ENCODE results near the gene OPN1LW. TPM values are rescaled to one million over a fixed set of nuclear protein-coding genes. Genes with fewer than 3 reads are reported as not detected.

Gene OPN1LW
- polyA plus RNA-seq, 4 donors: not detected

DNA sequence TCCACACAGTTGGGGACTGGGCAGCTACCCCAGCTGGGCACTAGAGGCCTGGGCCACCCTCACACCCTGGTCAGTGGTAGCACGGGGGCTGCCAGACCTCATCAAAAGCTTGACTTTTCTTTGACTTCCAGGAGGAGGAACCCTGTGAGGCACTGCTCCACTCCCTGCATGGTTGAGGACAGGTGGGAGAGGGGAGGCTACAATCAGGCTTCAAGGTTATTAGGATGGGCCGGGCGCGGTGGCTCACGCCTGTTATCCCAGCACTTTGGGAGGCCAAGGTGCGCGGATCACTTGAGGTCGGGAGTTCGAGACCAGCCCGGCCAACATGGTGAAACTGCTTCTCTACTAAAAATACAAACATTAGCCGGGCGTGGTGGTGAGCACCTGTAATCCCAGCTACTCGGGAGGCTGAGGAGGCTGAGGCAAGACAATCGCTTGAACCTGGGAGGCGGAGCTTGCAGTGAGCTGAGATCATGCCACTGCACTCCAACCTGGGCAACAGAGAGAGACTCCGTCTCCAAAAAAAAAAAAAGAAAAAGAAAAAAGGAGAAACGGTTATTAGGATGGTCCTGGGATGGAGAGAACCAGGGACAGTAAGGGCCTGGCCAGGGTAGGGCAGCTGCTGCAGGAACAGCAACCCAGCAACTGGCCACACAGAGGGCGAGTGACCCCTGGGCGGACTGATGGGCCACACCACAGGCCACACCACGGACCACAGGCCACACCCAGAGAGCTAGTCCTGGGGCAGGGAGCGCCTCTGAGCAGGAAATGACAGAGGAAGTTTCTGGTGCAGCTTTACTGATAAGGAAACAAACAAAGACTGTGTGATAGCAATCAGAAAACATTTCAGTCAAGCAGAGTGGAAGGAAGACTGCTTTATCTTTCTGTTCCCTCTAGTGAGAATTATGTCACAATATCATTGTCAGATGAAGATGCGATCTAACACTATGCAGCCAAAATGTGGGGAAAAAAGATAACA, 20.5 kb upstream of the OPN1LW start:
- no peak for FAIRE-seq

GRCh38 chrX:154125391-154126040, 18.5 kb upstream of the OPN1LW start:
- WGBS, 3 donors: 79 to 87% (median 84%) methylated on average over 15 to 30 of the region's 30 CpGs
- FAIRE-seq (no peak), DNase-seq (no peak)
- Histone ChIP-seq H3K9me3 (ENCODE audit: control insufficient read depth in 2 of 2, insufficient read depth in 1 of 2, low read depth in 1 of 2, low read length in 1 of 2) (no peaks in the 10 kb centered on the region), H3K27me3 (ENCODE audit: control insufficient read depth in 3 of 3, insufficient read depth in 3 of 3, low read length in 3 of 3) (no peaks in the 10 kb centered on the region), H3K36me3 (ENCODE audit: control insufficient read depth in 3 of 3, insufficient read depth in 2 of 3, low read depth in 1 of 3, low read length in 3 of 3) (no peaks in the 10 kb centered on the region), H3K4me1 (ENCODE audit: control insufficient read depth in 3 of 3, insufficient read depth in 2 of 3, low read depth in 1 of 3, low read length in 2 of 3) (no peaks in the 10 kb centered on the region), H3K27ac (ENCODE audit: low read depth in 1 of 3, low read length in 2 of 3) (no peak overlapping the region), H3K4me3 (ENCODE audit: low read depth in 1 of 3, low read length in 3 of 3) (no peak overlapping the region)

More for the DNA sequence above, 20.5 kb upstream of the OPN1LW start:
- no peaks in the 10 kb centered on the region for H3K4me1 ChIP-seq (ENCODE audit: control insufficient read depth in 3 of 3, insufficient read depth in 2 of 3, low read depth in 1 of 3, low read length in 2 of 3)
- H3K27ac ChIP-seq (ENCODE audit: low read depth in 1 of 3, low read length in 2 of 3): no peak overlapping the region
- peak; percentile 18 to 39 for DNase-seq
- no peaks in the 10 kb centered on the region for H3K36me3 ChIP-seq (ENCODE audit: control insufficient read depth in 3 of 3, insufficient read depth in 2 of 3, low read depth in 1 of 3, low read length in 3 of 3)
- 63 to 74% (median 71%) methylated on average over 21 to 22 of the region's 22 CpGs for WGBS, 3 donors
- no peaks in the 10 kb centered on the region for H3K27me3 ChIP-seq (ENCODE audit: control insufficient read depth in 3 of 3, insufficient read depth in 3 of 3, low read length in 3 of 3)
- no peak overlapping the region for H3K4me3 ChIP-seq (ENCODE audit: low read depth in 1 of 3, low read length in 3 of 3)
- H3K9me3 ChIP-seq (ENCODE audit: control insufficient read depth in 2 of 2, insufficient read depth in 1 of 2, low read depth in 1 of 2, low read length in 1 of 2): no peaks in the 10 kb centered on the region

GRCh38 chrX:154126101-154126500, 17.9 kb upstream of the OPN1LW start:
- H3K9me3 ChIP-seq (ENCODE audit: control insufficient read depth in 2 of 2, insufficient read depth in 1 of 2, low read depth in 1 of 2, low read length in 1 of 2): no peaks in the 10 kb centered on the region
- no peak overlapping the region for H3K4me3 ChIP-seq (ENCODE audit: low read depth in 1 of 3, low read length in 3 of 3)
- FAIRE-seq: no peak
- no peak overlapping the region for H3K27ac ChIP-seq (ENCODE audit: low read depth in 1 of 3, low read length in 2 of 3)
- WGBS, 3 donors: 94 to 95% (median 94%) methylated on average over 11 of the region's 11 CpGs
- no peak for DNase-seq
- no peaks in the 10 kb centered on the region for H3K27me3 ChIP-seq (ENCODE audit: control insufficient read depth in 3 of 3, insufficient read depth in 3 of 3, low read length in 3 of 3)
- no peaks in the 10 kb centered on the region for H3K4me1 ChIP-seq (ENCODE audit: control insufficient read depth in 3 of 3, insufficient read depth in 2 of 3, low read depth in 1 of 3, low read length in 2 of 3)
- H3K36me3 ChIP-seq (ENCODE audit: control insufficient read depth in 3 of 3, insufficient read depth in 2 of 3, low read depth in 1 of 3, low read length in 3 of 3): no peaks in the 10 kb centered on the region

DNA sequence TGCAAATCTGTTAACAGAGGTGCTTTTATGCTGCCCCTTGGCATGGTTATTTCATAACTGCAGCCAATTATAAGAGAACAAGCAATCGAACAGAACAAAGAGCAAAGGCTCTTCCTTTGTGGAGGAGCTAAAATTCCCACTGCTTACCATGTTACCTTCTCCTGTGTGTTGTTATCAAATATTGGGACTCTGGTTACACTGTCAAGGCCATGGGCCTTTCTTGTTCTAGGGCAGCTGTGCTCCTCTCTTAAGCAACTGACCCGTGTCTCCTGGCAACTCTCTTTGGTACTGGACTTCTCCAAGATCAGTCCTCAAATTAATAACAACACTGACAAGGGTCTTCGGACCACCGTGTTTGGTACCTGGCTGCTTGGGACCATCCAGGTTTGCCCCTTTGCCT, 12.1 kb upstream of the OPN1LW start:
- Histone ChIP-seq H3K27ac (ENCODE audit: low read depth in 1 of 3, low read length in 2 of 3) (no peak overlapping the region), H3K27me3 (ENCODE audit: control insufficient read depth in 3 of 3, insufficient read depth in 3 of 3, low read length in 3 of 3) (no peaks in the 10 kb centered on the region), H3K9me3 (ENCODE audit: control insufficient read depth in 2 of 2, insufficient read depth in 1 of 2, low read depth in 1 of 2, low read length in 1 of 2) (no peaks in the 10 kb centered on the region), H3K4me1 (ENCODE audit: control insufficient read depth in 3 of 3, insufficient read depth in 2 of 3, low read depth in 1 of 3, low read length in 2 of 3) (no peaks in the 10 kb centered on the region), H3K4me3 (ENCODE audit: low read depth in 1 of 3, low read length in 3 of 3) (no peak overlapping the region), H3K36me3 (ENCODE audit: control insufficient read depth in 3 of 3, insufficient read depth in 2 of 3, low read depth in 1 of 3, low read length in 3 of 3) (no peaks in the 10 kb centered on the region)
- DNase-seq (no peak), FAIRE-seq (no peak)
- WGBS, 3 donors: 59 to 79% (median 61%) methylated on average over 4 of the region's 4 CpGs

GRCh38 chrX:154132366-154132765, 11.7 kb upstream of the OPN1LW start:
- Histone ChIP-seq H3K36me3 (ENCODE audit: control insufficient read depth in 3 of 3, insufficient read depth in 2 of 3, low read depth in 1 of 3, low read length in 3 of 3) (no peaks in the 10 kb centered on the region), H3K4me1 (ENCODE audit: control insufficient read depth in 3 of 3, insufficient read depth in 2 of 3, low read depth in 1 of 3, low read length in 2 of 3) (no peaks in the 10 kb centered on the region), H3K27me3 (ENCODE audit: control insufficient read depth in 3 of 3, insufficient read depth in 3 of 3, low read length in 3 of 3) (no peaks in the 10 kb centered on the region), H3K4me3 (ENCODE audit: low read depth in 1 of 3, low read length in 3 of 3) (no peak overlapping the region), H3K9me3 (ENCODE audit: control insufficient read depth in 2 of 2, insufficient read depth in 1 of 2, low read depth in 1 of 2, low read length in 1 of 2) (no peaks in the 10 kb centered on the region), H3K27ac (ENCODE audit: low read depth in 1 of 3, low read length in 2 of 3) (no peak overlapping the region)
- 87 to 93% (median 93%) methylated on average over 9 of the region's 9 CpGs for WGBS, 3 donors
- no peak for FAIRE-seq
- DNase-seq: no peak

GRCh38 chrX:154135458-154136229, 8.4 kb upstream of the OPN1LW start:
- no peaks in the 10 kb centered on the region for H3K36me3 ChIP-seq (ENCODE audit: control insufficient read depth in 3 of 3, insufficient read depth in 2 of 3, low read depth in 1 of 3, low read length in 3 of 3)
- no peak overlapping the region for H3K4me3 ChIP-seq (ENCODE audit: low read depth in 1 of 3, low read length in 3 of 3)
- WGBS, 3 donors: 51 to 64% (median 55%) methylated on average over 7 of the region's 7 CpGs
- H3K9me3 ChIP-seq (ENCODE audit: control insufficient read depth in 2 of 2, insufficient read depth in 1 of 2, low read depth in 1 of 2, low read length in 1 of 2): no peaks in the 10 kb centered on the region
- no peaks in the 10 kb centered on the region for H3K4me1 ChIP-seq (ENCODE audit: control insufficient read depth in 3 of 3, insufficient read depth in 2 of 3, low read depth in 1 of 3, low read length in 2 of 3)
- H3K27ac ChIP-seq (ENCODE audit: low read depth in 1 of 3, low read length in 2 of 3): peak overlapping the region in 2 of 3 donors; percentile 24 to 81
- FAIRE-seq: no peak
- no peak for DNase-seq
- H3K27me3 ChIP-seq (ENCODE audit: control insufficient read depth in 3 of 3, insufficient read depth in 3 of 3, low read length in 3 of 3): no peaks in the 10 kb centered on the region

DNA sequence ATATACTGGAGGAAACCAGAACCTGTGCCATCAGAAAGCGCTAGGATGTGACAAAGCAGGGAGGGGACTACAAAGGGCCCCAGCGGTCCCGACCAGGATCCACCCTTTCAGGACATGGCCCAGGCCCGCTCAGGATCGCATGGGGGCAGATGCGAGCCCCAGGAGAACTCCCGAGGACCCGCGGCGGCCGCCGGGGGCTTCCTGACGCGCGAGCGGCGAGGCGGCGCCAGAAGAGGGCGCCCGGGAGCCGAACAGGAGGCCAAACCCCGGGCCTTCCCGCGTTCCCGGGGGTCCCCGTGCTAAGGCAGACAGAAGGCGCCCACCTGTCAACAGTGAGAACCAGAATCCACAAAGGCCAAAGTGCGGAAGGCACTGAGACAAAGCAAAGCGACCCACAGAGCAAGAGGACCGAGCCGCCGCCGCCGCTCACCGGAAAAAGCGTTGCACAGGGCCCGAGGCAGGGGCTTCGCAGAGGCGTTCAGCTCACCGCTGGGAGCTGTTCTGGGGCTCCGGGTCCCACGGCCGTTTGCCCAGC, 7.3 kb upstream of the OPN1LW start:
- Histone ChIP-seq H3K9me3 (ENCODE audit: control insufficient read depth in 2 of 2, insufficient read depth in 1 of 2, low read depth in 1 of 2, low read length in 1 of 2) (no peaks in the 10 kb centered on the region), H3K4me3 (ENCODE audit: low read depth in 1 of 3, low read length in 3 of 3) (peak overlapping the region in 2 of 3 donors; percentile 14 to 19), H3K27me3 (ENCODE audit: control insufficient read depth in 3 of 3, insufficient read depth in 3 of 3, low read length in 3 of 3) (no peaks in the 10 kb centered on the region), H3K4me1 (ENCODE audit: control insufficient read depth in 3 of 3, insufficient read depth in 2 of 3, low read depth in 1 of 3, low read length in 2 of 3) (no peaks in the 10 kb centered on the region), H3K36me3 (ENCODE audit: control insufficient read depth in 3 of 3, insufficient read depth in 2 of 3, low read depth in 1 of 3, low read length in 3 of 3) (no peaks in the 10 kb centered on the region), H3K27ac (ENCODE audit: low read depth in 1 of 3, low read length in 2 of 3) (peak overlapping the region in 1 of 3 donors; percentile 70)
- DNase-seq (peak; percentile 26 to 78), FAIRE-seq (no peak)
- 1 to 30% (median 16%) methylated on average over 21 to 44 of the region's 44 CpGs for WGBS, 3 donors

GRCh38 chrX:154138857-154139256, 5.2 kb upstream of the OPN1LW start:
- H3K36me3 ChIP-seq (ENCODE audit: control insufficient read depth in 3 of 3, insufficient read depth in 2 of 3, low read depth in 1 of 3, low read length in 3 of 3): no peaks in the 10 kb centered on the region
- no peak overlapping the region for H3K4me3 ChIP-seq (ENCODE audit: low read depth in 1 of 3, low read length in 3 of 3)
- H3K27ac ChIP-seq (ENCODE audit: low read depth in 1 of 3, low read length in 2 of 3): no peak overlapping the region
- 82 to 93% (median 85%) methylated on average over 9 to 10 of the region's 10 CpGs for WGBS, 3 donors
- DNase-seq (no peak), FAIRE-seq (no peak)
- no peaks in the 10 kb centered on the region for H3K9me3 ChIP-seq (ENCODE audit: control insufficient read depth in 2 of 2, insufficient read depth in 1 of 2, low read depth in 1 of 2, low read length in 1 of 2)
- H3K27me3 ChIP-seq (ENCODE audit: control insufficient read depth in 3 of 3, insufficient read depth in 3 of 3, low read length in 3 of 3): no peaks in the 10 kb centered on the region
- no peaks in the 10 kb centered on the region for H3K4me1 ChIP-seq (ENCODE audit: control insufficient read depth in 3 of 3, insufficient read depth in 2 of 3, low read depth in 1 of 3, low read length in 2 of 3)

Data from small intestine (tissue), 7 donors.